Measurements from ENCODE around the gene TPRG1.

The TPRG1 gene

GRCh38 chr3:189166321-189166720, 5.5 kb upstream of the TPRG1 start:
- no peak for DNase-seq (ENCODE audit: low read depth)

GRCh38 chr3:189167027-189167766, 4.6 kb upstream of the TPRG1 start:
- DNase-seq (ENCODE audit: low read depth), result no peak

GRCh38 chr3:189168711-189169110, 3.1 kb upstream of the TPRG1 start:
- no peak for DNase-seq (ENCODE audit: low read depth)

- DNase-seq (ENCODE audit: low read depth), result no peak
These were observed 2.0 kb upstream of the TPRG1 start for GRCh38 chr3:189169728-189170127.

GRCh38 chr3:189170559-189170958, 1.2 kb upstream of the TPRG1 start:
- DNase-seq (ENCODE audit: low read depth), result no peak

- DNase-seq (ENCODE audit: low read depth), result no peak
These were observed 1.1 kb downstream of the TPRG1 start for GRCh38 chr3:189172668-189173419.

- DNase-seq (ENCODE audit: low read depth), result no peak
These were observed 12.8 kb downstream of the TPRG1 start for GRCh38 chr3:189184566-189184965.

- no peak for DNase-seq (ENCODE audit: low read depth)
These were observed 14.3 kb downstream of the TPRG1 start for GRCh38 chr3:189186101-189186500.

- no peak for DNase-seq (ENCODE audit: low read depth)
These were observed 16.7 kb downstream of the TPRG1 start for GRCh38 chr3:189188466-189188865.

- no peak for DNase-seq (ENCODE audit: low read depth)
These were observed 21.0 kb downstream of the TPRG1 start for GRCh38 chr3:189192725-189193124.

GRCh38 chr3:189195302-189195701, 23.5 kb downstream of the TPRG1 start:
- DNase-seq (ENCODE audit: low read depth), result no peak

- DNase-seq (ENCODE audit: low read depth), result no peak
These were observed 30.3 kb downstream of the TPRG1 start for GRCh38 chr3:189202106-189202505.

- DNase-seq (ENCODE audit: low read depth), result no peak
These were observed 30.8 kb downstream of the TPRG1 start for GRCh38 chr3:189202583-189202982.

- no peak for DNase-seq (ENCODE audit: low read depth)
These were observed 32.5 kb downstream of the TPRG1 start for GRCh38 chr3:189204167-189204866.

GRCh38 chr3:189204937-189205336, 33.2 kb downstream of the TPRG1 start:
- DNase-seq (ENCODE audit: low read depth), result no peak

- DNase-seq (ENCODE audit: low read depth), result no peak
These were observed 38.5 kb downstream of the TPRG1 start for GRCh38 chr3:189210251-189210770.

GRCh38 chr3:189212681-189213080, 40.9 kb downstream of the TPRG1 start:
- DNase-seq (ENCODE audit: low read depth), result no peak

- no peak for DNase-seq (ENCODE audit: low read depth)
These were observed 42.9 kb downstream of the TPRG1 start for GRCh38 chr3:189214651-189215050.

- no peak for DNase-seq (ENCODE audit: low read depth)
These were observed 51.3 kb downstream of the TPRG1 start for GRCh38 chr3:189222927-189223636.

GRCh38 chr3:189225431-189225830, 53.7 kb downstream of the TPRG1 start:
- DNase-seq (ENCODE audit: low read depth), result no peak

GRCh38 chr3:189227249-189227648, 55.5 kb downstream of the TPRG1 start:
- no peak for DNase-seq (ENCODE audit: low read depth)

GRCh38 chr3:189229196-189229828, 57.5 kb downstream of the TPRG1 start:
- no peak for DNase-seq (ENCODE audit: low read depth)
